Osteocyte (in vitro differentiated cells): ENCODE measurements around the gene ALDH7A1. TPM values are rescaled to one million over a fixed set of nuclear protein-coding genes. Genes with fewer than 3 reads are reported as not detected.
A peak's percentile ranks its signal among the peaks of the same experiment; 100 is the strongest.

Source experiments
- DNase-seq: peaks from one replicate; pipeline ENCODE4 v3.0.0; 2021; ENCODE audit warnings: mixed read lengths; ENCODE audit not compliant: unreplicated experiment; ENCODE audit errors: extremely low spot score
- H3K27ac Mint-ChIP-seq: one replicate; pipeline ENCODE4 v1.8.0; 2021; ENCODE audit warnings: mild to moderate bottlenecking, mixed read lengths; ENCODE audit not compliant: unreplicated experiment
- H3K27me3 Mint-ChIP-seq: one replicate; pipeline ENCODE4 v1.8.0; 2021; ENCODE audit warnings: mixed read lengths; ENCODE audit not compliant: unreplicated experiment
- H3K36me3 Mint-ChIP-seq: one replicate; pipeline ENCODE4 v1.8.0; 2021; ENCODE audit warnings: mixed read lengths; ENCODE audit not compliant: unreplicated experiment
- H3K4me1 Mint-ChIP-seq: one replicate; pipeline ENCODE4 v1.8.0; 2021; ENCODE audit warnings: mixed read lengths; ENCODE audit not compliant: unreplicated experiment
- H3K4me3 Mint-ChIP-seq: one replicate; pipeline ENCODE4 v1.8.0; 2021; ENCODE audit warnings: mild to moderate bottlenecking, moderate library complexity, mixed read lengths; ENCODE audit not compliant: unreplicated experiment
- H3K9me3 Mint-ChIP-seq: one replicate; pipeline ENCODE4 v1.8.0; 2021; ENCODE audit warnings: mixed read lengths; ENCODE audit not compliant: unreplicated experiment
- total RNA-seq: library from RNA; stranded (reverse); gene quantifications from 2 replicates; pipeline ENCODE4 v1.2.1, GENCODE V29; 2021
- TF ChIP-seq, protein P1 (sequence below): fragments of 200-600 bp; sonication (generic); IDR thresholded peaks from 2 replicates; pipeline ENCODE4 v1.5.0; 2021; ENCODE audit warnings: antibody characterized with exemption, mild to moderate bottlenecking, moderate library complexity

Gene ALDH7A1
- total RNA-seq, 1 donor from 2014 or later, result 117 TPM

DNA sequence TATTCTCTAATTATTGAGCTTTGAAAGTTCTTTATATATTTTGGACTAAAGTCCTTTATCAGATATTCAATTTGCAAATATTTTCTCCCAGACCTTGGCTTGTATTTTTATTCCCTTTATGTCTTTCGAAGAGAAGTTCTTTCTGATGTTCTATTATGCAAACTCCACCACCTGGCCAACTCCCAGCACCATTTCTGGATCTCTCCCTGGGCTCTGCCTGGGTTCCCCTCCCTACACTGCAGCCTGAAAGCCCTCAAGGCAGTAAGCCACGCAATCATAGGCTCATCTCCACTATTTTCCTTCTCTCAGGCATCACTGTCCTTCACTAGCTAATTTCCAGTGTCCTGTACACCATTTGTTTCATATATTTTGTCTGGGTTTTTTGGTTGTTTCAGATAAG is 95.7 kb downstream of the ALDH7A1 start:
- no peak for DNase-seq
- TF ChIP-seq, protein P1, sequence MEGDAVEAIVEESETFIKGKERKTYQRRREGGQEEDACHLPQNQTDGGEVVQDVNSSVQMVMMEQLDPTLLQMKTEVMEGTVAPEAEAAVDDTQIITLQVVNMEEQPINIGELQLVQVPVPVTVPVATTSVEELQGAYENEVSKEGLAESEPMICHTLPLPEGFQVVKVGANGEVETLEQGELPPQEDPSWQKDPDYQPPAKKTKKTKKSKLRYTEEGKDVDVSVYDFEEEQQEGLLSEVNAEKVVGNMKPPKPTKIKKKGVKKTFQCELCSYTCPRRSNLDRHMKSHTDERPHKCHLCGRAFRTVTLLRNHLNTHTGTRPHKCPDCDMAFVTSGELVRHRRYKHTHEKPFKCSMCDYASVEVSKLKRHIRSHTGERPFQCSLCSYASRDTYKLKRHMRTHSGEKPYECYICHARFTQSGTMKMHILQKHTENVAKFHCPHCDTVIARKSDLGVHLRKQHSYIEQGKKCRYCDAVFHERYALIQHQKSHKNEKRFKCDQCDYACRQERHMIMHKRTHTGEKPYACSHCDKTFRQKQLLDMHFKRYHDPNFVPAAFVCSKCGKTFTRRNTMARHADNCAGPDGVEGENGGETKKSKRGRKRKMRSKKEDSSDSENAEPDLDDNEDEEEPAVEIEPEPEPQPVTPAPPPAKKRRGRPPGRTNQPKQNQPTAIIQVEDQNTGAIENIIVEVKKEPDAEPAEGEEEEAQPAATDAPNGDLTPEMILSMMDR, result no peak
- Mint-ChIP-seq H3K27me3 (no peaks in the 10 kb centered on the region), H3K4me1 (peaks cover 40% of the 10 kb centered on the region), H3K36me3 (peaks cover 38% of the 10 kb centered on the region), H3K27ac (peak overlapping the region; percentile 20), H3K9me3 (no peaks in the 10 kb centered on the region), H3K4me3 (no peak overlapping the region)

DNA sequence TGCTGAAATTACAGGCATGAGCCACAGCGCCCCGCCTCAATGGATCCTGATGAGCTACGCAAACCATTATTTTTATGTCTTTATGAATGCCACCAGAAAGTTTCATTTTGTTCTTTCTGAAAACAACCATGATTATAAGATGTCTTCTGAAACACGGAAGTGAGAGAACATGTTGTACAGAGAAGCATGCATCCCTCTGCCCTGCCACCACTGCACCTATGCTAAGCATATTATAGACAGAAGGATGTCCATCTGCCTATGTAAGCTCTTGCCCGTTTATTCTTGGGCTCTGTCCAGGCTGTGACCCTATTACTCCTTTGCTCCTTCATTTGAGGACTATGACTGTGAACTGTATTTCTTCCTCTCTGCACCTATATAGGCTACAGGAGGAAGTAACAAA is 97.5 kb downstream of the ALDH7A1 start:
- Mint-ChIP-seq H3K4me1 (peaks cover 32% of the 10 kb centered on the region), H3K27ac (no peak overlapping the region), H3K27me3 (no peaks in the 10 kb centered on the region), H3K4me3 (no peak overlapping the region), H3K36me3 (peaks cover 49% of the 10 kb centered on the region), H3K9me3 (no peaks in the 10 kb centered on the region)
- TF ChIP-seq, protein P1, result no peak
- peak; percentile 51 for DNase-seq

DNA sequence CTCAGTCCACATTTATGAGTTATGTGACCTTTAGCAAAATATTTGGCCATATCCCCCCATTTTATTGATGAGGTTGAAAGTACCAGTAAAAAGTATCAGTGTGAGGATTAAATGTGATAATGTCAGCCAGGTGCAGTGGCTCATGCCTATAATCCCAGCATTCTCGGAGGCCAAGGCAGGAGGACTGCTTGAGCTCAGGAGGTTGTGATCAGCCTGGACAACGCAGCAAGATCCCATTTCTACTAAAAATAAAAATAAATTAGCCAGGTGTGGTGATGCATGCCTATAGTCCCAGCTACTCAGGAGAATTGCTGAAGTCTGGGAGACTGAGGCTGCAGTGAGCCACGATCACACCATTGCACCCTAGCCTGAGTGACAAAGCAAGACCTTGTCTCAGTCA is 100.6 kb downstream of the ALDH7A1 start:
- Mint-ChIP-seq H3K36me3 (peaks cover 60% of the 10 kb centered on the region), H3K27ac (peak overlapping the region; percentile 14), H3K27me3 (no peaks in the 10 kb centered on the region), H3K9me3 (no peaks in the 10 kb centered on the region), H3K4me3 (no peak overlapping the region), H3K4me1 (peaks cover 59% of the 10 kb centered on the region)
- no peak for DNase-seq
- TF ChIP-seq, protein P1, result no peak

DNA sequence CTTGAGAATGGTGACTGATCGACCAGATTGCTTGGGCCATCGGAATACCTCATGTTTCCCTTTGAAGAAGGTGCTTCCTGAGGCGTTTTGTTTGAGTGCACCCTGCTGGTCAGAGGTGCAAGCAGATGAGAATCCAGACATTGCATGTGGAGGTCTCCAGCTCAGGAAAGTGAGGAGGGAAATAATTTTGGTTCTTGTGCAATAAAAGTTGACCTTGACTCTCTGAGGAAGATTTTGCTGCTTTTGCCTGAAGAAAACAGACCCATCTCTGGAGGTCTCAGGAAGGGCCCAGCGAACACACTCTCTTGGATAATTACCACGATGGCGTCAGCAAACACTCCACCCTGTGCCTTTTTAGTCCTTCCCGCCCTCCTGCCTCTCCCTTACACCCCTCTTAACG is 102.1 kb downstream of the ALDH7A1 start:
- Mint-ChIP-seq H3K4me1 (peaks cover 68% of the 10 kb centered on the region), H3K9me3 (no peaks in the 10 kb centered on the region), H3K27ac (no peak overlapping the region), H3K4me3 (no peak overlapping the region), H3K36me3 (peaks cover 64% of the 10 kb centered on the region), H3K27me3 (no peaks in the 10 kb centered on the region)
- no peak for DNase-seq
- TF ChIP-seq, protein P1, result no peak

DNA sequence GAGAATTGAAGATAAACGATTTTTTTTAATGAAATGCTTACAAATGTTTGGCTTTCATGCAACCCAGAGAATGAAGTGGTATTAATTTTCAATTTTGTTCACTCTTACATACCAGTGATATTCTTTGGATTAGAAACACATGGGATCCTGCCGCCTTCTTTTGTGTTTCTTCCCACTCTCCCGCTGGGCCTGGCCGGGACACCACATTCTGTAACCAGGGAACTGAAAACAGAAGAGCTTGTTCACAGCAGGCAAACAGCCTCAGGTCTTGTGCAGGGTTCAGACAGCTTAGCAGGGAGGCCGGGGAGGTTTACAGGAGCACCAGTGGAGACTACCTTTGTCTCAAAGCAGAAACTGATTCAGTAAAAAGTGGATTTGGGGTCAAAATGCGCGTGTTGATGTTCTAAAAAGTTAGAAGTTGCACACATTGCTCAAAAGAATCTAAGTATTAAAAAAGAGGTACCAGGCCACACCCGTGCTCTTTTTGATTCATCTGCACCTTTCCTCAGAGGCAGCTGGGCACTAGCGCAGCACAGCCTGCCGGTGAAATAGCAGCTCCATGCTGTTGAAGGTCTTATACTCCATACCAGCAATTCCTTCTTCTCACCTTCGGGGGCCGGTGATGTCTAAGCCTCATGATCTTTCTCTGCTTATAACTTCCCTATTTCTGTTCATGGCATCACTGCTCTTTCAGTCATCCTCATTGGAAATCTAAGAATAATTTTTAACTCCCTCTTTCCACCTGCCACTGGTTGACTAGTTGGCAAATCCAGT is 104.7 kb downstream of the ALDH7A1 start:
- TF ChIP-seq, protein P1, result peak; percentile 60
- no peaks in the 10 kb centered on the region for H3K9me3 Mint-ChIP-seq
- H3K36me3 Mint-ChIP-seq, result peaks cover 68% of the 10 kb centered on the region
- H3K27ac Mint-ChIP-seq, result peak overlapping the region; percentile 96
- H3K4me1 Mint-ChIP-seq, result peaks cover 63% of the 10 kb centered on the region
- no peaks in the 10 kb centered on the region for H3K27me3 Mint-ChIP-seq
- no peak overlapping the region for H3K4me3 Mint-ChIP-seq
- DNase-seq, result peak; percentile 91
